Measurements from ENCODE around the gene SIPA1L3.

SIPA1L3 gene

GRCh38 chr19:37947778-37948177, 40.8 kb downstream of the SIPA1L3 start:
- DNase-seq, result no peak

- no peak for DNase-seq
These were observed 41.4 kb downstream of the SIPA1L3 start for GRCh38 chr19:37948362-37948761.

GRCh38 chr19:37950471-37951175, 43.6 kb downstream of the SIPA1L3 start:
- DNase-seq, result no peak

- no peak for DNase-seq
These were observed 44.8 kb downstream of the SIPA1L3 start for GRCh38 chr19:37951816-37952210.

GRCh38 chr19:37953171-37953917, 46.3 kb downstream of the SIPA1L3 start:
- DNase-seq, result no peak

GRCh38 chr19:37953918-37954303, 46.9 kb downstream of the SIPA1L3 start:
- no peak for DNase-seq

- DNase-seq, result no peak
These were observed 47.4 kb downstream of the SIPA1L3 start for GRCh38 chr19:37954421-37954874.

GRCh38 chr19:37955986-37956385, 49.0 kb downstream of the SIPA1L3 start:
- no peak for DNase-seq

- no peak for DNase-seq
These were observed 50.2 kb downstream of the SIPA1L3 start for GRCh38 chr19:37957176-37957575.

- DNase-seq, result no peak
These were observed 52.7 kb downstream of the SIPA1L3 start for GRCh38 chr19:37959665-37960114.

- no peak for DNase-seq
These were observed 54.2 kb downstream of the SIPA1L3 start for GRCh38 chr19:37961198-37961597.

GRCh38 chr19:37963190-37963936, 56.4 kb downstream of the SIPA1L3 start:
- no peak for DNase-seq

- no peak for DNase-seq
These were observed 57.1 kb downstream of the SIPA1L3 start for GRCh38 chr19:37964109-37964508.

- DNase-seq, result no peak
These were observed 59.2 kb downstream of the SIPA1L3 start for GRCh38 chr19:37966211-37966661.

GRCh38 chr19:37966662-37967231, 59.7 kb downstream of the SIPA1L3 start:
- DNase-seq, result no peak

- DNase-seq, result no peak
These were observed 62.7 kb downstream of the SIPA1L3 start for GRCh38 chr19:37969695-37970094.

- no peak for DNase-seq
These were observed 63.7 kb downstream of the SIPA1L3 start for GRCh38 chr19:37970699-37971098.

- DNase-seq, result no peak
These were observed 65.8 kb downstream of the SIPA1L3 start for GRCh38 chr19:37972803-37973202.

- no peak for DNase-seq
These were observed 66.7 kb downstream of the SIPA1L3 start for GRCh38 chr19:37973666-37974065.

- no peak for DNase-seq
These were observed 68.1 kb downstream of the SIPA1L3 start for GRCh38 chr19:37975071-37975470.

- DNase-seq, result no peak
These were observed 68.8 kb downstream of the SIPA1L3 start for GRCh38 chr19:37975596-37976515.

GRCh38 chr19:37977391-37977790, 70.4 kb downstream of the SIPA1L3 start:
- DNase-seq, result no peak

All from NCI-H1436 (cell line).